HG02571 (cell line): Measurements from ENCODE around the gene STAB1.
"Not testable (repeated sequence)": the region's sequence is repeated elsewhere in the genome, so short reads cannot be mapped to it uniquely, and the experiment has no call there.

Experiments used
- ATAC-seq: cut with Tn5 transposase; IDR thresholded peaks from one replicate; pipeline ENCODE4 v1.9.1; 2021; ENCODE audit warnings: mild to moderate bottlenecking, moderate library complexity; ENCODE audit not compliant: unreplicated experiment

The STAB1 gene

DNA sequence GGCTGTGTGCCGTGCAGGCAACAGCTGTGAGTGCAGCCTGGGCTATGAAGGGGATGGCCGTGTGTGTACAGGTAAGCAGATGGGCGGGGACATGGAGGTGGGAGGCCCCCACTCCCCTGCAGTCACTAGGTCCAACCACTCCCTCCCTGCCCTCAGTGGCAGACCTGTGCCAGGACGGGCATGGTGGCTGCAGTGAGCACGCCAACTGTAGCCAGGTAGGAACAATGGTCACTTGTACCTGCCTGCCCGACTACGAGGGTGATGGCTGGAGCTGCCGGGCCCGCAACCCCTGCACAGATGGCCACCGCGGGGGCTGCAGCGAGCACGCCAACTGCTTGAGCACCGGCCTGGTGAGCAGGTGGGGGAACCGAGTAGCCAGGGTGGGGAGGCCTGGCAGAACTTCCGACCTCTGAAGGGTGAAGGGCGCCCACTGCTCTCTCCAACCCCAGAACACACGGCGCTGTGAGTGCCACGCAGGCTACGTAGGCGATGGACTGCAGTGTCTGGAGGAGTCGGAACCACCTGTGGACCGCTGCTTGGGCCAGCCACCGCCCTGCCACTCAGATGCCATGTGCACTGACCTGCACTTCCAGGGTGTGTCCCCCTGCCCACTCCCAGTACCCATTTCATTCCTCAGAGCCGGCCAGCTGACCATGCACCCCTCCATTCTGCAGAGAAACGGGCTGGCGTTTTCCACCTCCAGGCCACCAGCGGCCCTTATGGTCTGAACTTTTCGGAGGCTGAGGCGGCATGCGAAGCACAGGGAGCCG lies 26.9 kb downstream of the STAB1 start:
- ATAC-seq: no peak

- no peak for ATAC-seq
Observed at GRCh38 chr3:52522651-52523251, 27.6 kb downstream of the STAB1 start.

DNA sequence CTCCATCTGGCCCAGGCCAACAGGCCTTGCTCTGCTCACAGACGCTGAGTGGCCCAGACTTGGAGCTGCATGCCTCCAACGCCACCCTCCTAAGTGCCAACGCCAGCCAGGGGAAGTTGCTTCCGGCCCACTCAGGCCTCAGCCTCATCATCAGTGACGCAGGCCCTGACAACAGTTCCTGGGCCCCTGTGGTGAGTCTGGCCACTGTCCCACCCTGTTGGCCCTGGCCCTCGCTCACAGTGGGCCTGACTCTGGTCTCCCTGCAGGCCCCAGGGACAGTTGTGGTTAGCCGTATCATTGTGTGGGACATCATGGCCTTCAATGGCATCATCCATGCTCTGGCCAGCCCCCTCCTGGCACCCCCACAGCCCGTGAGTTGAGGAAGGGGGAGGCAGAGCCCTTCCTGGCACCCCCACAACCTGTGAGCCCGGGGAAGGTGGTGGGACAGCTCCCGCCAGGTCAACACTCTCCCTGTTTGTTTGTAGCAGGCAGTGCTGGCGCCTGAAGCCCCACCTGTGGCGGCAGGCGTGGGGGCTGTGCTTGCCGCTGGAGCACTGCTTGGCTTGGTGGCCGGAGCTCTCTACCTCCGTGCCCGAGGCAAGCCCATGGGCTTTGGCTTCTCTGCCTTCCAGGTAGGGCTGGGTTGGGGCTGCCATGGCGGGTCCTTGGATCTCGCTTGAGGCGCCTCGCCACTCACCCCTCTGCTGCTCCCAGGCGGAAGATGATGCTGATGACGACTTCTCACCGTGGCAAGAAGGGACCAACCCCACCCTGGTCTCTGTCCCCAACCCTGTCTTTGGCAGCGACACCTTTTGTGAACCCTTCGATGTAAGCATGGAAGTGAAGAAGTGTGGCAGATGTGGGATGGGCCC lies 28.5 kb downstream of the STAB1 start:
- no peak for ATAC-seq

DNA sequence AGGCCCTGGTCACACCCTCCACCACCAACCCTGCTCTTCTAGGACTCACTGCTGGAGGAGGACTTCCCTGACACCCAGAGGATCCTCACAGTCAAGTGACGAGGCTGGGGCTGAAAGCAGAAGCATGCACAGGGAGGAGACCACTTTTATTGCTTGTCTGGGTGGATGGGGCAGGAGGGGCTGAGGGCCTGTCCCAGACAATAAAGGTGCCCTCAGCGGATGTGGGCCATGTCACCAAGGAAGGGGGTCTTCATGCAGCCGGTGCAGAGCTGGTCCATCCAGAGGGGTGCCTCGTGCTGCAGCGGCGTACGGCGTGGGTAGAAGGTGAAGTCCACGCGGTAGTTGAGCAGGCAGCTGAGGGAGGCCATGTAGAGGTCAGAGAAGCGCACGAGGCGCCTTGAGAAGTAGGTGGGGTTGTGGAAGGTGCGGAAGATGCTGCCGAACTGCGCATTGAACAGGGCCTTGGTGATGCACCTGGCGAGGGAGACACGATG lies 29.2 kb downstream of the STAB1 start:
- no peak for ATAC-seq

- no peak for ATAC-seq
Observed at GRCh38 chr3:52524752-52525679, 29.9 kb downstream of the STAB1 start.

DNA sequence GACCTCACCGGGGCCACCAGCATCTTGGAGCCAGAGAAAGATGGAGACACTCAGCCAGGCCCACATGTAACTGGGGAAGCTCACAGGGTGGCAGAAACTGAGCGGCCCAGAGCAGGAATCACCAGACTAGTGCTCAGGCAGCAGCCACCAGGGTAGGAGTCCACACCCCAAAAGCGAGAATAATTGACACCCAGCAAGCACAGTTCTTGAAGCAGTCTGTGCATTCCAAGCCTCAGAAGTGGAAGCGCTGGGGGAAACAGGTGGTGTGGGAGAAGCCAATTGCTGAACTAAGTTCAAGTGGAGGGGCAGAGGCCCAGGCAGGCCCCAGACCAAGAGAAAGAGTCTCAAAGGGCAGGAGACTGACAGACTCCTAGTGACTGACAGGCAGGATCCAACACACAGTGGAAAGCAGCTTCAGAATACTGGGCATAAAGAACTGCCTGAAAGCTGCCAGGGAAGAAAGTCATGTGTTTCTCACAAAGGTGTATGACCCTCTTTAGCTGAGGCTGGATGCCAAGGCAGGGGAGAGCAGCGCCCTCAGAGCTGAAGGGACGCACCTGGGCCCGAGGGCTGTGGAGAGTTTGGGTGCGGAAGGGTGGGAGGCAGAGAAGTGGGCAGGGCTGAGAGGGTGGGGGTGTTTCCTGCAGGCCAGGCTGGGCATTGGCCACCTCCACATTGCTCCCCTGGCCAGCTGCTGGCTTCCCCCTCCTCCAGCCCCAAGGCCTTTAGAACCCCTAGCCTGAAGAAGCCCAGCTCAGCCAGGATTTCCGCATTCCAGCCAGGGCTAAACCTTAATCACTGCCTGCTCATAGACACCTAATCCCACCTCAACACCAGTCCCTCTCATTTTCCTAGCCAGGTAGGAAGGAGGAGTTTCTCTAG lies 30.8 kb downstream of the STAB1 start:
- ATAC-seq: no peak

DNA sequence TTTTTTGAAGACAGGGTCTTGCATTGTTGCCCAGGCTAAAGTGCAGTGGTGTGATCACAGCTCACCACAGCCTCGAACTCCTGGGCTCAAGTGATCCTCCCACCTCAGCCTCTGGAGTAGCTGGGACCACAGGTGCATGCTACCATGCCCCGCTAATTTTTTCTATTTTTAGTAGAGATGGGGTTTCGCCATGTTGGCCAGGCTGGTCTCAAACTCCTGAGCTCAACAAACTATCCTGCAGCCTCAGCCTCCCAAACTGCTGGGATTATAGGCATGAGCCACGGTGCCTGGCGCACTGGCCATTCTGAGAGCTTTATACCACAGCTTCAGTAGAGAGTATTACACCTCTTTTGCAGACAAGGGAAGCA lies 31.5 kb downstream of the STAB1 start:
- not testable (repeated sequence) for ATAC-seq

DNA sequence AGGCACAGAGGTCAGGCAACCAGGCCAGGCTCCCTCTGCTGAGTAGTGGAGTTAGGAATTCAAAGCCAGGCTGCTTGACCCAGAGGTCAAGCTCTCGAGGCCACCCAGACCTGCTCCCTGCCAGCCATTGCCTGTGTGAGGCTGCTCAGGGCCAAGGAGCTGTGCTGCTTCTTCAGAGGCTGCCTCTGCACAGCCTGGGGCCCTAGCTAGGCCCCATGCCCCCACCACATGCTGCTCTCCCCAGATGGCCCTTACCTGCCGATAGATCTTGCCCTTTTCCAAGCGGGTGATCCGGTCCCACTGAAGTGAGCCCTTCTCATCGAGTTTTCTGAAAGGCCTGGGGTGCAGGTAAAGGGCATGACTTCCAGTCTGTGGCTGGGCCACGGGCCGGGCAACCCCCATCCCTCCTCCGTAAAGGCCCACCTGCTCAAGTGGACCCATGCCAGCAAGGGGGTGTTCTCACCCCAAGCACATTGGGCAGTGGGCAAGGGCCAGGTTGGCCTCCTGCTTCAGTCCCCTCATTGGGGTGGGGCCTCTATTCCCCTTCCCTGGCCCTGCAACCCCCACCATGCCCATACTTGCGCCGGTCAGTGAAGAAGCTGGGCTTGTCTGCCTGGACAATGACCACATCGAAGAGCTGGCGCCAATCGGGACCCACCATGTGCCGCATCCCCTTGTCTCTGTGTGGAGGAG lies 32.0 kb downstream of the STAB1 start:
- ATAC-seq: no peak

- no peak for ATAC-seq
Observed at GRCh38 chr3:52527732-52528585, 32.8 kb downstream of the STAB1 start.

GRCh38 chr3:52528586-52529375 lies 33.6 kb downstream of the STAB1 start:
- ATAC-seq: no peak

DNA sequence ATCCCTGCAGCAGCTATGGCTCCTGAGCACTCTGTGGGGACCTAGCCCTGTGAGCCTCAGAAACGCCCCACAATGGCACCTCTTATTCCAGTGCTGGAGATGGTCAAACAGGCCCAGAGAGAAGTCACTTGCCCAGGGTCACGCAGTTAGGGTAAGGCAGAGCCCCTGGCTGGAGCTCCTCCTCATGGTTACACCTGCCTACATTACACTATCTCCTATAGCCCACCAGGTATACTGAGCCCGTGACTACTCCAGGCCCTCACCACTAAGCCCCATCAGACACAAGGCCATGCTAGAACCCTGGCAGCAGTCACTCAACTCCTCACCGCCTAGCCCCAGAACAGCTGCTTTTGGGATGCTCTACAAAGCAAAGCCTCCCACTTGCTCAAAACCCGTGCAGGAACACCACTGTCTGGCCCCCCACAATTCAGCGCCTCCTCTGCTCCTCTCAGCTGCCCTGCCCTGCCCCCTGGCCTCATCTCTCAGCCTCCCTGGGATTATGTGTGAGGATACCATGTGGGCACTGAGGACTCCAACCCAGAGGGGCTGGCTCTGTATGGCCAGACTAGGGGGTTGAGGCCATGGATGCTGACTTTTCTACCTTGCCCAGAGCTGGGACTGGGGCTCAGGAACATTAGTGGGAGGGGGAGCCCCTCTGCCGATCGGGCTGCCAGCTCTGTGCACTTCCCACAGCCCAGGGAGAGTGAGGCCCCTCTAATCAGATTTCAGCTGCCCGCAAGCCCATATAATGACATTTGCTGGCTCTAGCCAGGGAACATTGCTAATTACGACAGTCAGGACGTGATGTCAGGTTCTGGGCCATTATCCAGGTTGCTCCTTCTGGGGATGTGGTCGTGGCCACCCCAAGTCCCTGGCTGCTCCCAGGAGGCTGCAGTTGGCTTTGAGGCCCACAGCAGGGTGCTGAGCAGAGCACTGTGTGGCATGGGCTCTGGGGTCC lies 34.5 kb downstream of the STAB1 start:
- ATAC-seq: no peak

DNA sequence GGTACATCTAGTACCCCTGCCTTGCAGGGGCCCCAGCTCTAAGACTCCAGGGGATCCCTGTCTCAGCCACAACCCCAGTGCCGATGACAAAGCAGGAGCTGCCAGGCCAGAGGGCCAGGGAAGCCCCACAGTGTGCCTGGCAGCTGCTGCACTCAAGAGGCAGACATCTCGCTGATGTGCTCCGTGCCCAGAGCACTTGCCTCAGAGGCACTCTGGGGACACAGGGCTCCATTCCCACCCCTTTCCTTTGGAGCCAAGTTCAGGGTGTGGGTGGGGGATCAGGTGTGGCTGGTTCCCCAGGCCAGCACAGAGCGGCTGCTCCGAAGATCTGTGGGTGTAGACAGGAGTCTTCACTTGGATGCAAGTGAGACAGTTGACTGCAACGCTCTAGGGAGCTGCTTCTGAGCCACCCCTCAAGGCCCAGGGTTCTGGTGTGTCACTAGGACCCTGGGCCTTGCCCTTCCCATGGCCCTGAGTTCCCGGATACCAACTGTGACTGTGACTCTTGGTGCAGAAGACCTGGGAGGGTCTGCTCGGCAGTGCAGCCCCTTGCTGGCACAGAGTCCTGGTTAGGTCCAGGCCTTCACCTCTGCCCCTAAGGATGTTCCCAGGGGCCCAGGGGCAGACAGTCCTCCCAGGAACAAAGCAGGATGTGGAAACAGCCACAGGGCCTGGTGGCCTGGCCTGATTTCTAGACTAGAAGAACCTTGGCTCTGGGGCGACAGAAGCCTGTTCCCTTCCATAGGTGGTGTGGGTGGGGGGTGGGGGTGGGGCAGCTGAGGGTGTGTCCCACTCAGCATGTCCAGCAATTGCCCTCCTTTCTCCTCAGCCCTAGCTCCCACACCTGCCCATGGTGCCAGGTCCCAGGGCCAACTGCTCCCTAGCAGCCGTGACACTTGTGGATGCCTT lies 36.0 kb downstream of the STAB1 start:
- no peak for ATAC-seq

DNA sequence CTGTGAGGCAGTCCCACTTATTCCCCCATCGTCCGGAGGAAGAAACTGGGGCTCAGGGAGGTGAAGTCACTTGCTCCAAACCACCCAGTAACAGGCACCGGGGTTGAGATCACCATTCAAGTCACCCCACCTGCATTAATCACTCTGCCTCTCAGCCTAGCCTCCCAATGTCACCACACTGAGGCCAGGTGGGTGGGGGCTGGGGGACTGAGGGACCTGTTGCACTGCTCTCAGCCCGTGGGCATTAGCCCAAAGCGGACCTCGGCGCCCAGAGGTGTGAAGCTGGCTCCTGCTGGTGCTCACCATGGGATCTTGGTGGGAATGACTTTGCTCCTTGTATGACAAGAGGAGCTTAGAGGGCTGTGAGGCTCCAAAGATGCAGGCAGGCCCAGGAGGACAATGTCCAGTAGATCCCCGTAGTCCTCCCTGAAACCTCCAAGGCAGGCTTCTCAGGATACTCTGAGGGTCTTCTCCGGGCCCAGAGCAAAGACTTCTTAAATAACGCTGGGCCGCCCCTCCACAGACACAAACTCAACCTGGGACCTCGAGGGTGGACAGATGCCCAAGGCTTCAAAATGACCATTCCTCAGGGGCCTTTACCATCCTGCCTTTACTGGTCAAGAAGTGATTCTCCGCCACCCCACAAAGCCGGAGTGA lies 36.9 kb downstream of the STAB1 start:
- no peak for ATAC-seq

DNA sequence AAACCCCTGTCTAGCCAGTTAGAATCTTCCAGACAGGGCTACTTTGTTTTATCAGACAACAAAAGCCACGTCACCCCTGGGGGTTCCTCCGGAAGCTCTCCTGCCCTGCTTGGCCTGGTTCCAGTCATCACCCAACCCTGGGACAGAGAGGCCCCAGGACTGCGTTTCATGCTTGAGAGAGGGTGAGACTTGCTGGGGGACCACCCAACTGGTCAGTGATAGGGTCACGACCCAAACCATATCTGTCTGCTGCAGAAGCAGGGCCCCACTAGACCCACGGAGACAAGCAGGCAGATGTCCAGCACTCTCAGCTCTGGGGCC lies 37.3 kb downstream of the STAB1 start:
- ATAC-seq: no peak
